Measurements from ENCODE around the gene DGKE. TPM values are rescaled to one million over a fixed set of nuclear protein-coding genes. Genes with fewer than 3 reads are reported as not detected.

DGKE gene
- polyA plus RNA-seq, 4 donors: 0.27 to 2.8 (median 1.3) TPM

GRCh38 chr17:56881685-56882295, 47.8 kb downstream of the DGKE start:
- no peak overlapping the region for H3K27ac ChIP-seq (ENCODE audit: low read depth in 1 of 3, low read length in 2 of 3)
- FAIRE-seq: no peak
- no peaks in the 10 kb centered on the region for H3K27me3 ChIP-seq (ENCODE audit: control insufficient read depth in 3 of 3, insufficient read depth in 3 of 3, low read length in 3 of 3)
- peak in 1 of 2 donors; percentile 32 for DNase-seq
- WGBS, 3 donors: 58 to 80% (median 70%) methylated on average over 3 of the region's 3 CpGs
- H3K9me3 ChIP-seq (ENCODE audit: control insufficient read depth in 2 of 2, insufficient read depth in 1 of 2, low read depth in 1 of 2, low read length in 1 of 2): no peaks in the 10 kb centered on the region
- peaks cover 2 to 8% (median 3%) of the 10 kb centered on the region in 3 donors for H3K4me1 ChIP-seq (ENCODE audit: control insufficient read depth in 3 of 3, insufficient read depth in 2 of 3, low read depth in 1 of 3, low read length in 2 of 3)
- H3K36me3 ChIP-seq (ENCODE audit: control insufficient read depth in 3 of 3, insufficient read depth in 2 of 3, low read depth in 1 of 3, low read length in 3 of 3): peaks cover 0 to 15% (median 0%) of the 10 kb centered on the region in 3 donors
- H3K4me3 ChIP-seq (ENCODE audit: low read depth in 1 of 3, low read length in 3 of 3): no peak overlapping the region

- Histone ChIP-seq H3K4me3 (ENCODE audit: low read depth in 1 of 3, low read length in 3 of 3) (no peak overlapping the region), H3K27me3 (ENCODE audit: control insufficient read depth in 3 of 3, insufficient read depth in 3 of 3, low read length in 3 of 3) (no peaks in the 10 kb centered on the region), H3K27ac (ENCODE audit: low read depth in 1 of 3, low read length in 2 of 3) (no peak overlapping the region), H3K9me3 (ENCODE audit: control insufficient read depth in 2 of 2, insufficient read depth in 1 of 2, low read depth in 1 of 2, low read length in 1 of 2) (peaks cover 3 to 17% of the 10 kb centered on the region in 2 donors), H3K36me3 (ENCODE audit: control insufficient read depth in 3 of 3, insufficient read depth in 2 of 3, low read depth in 1 of 3, low read length in 3 of 3) (peaks cover 2 to 27% (median 2%) of the 10 kb centered on the region in 3 donors), H3K4me1 (ENCODE audit: control insufficient read depth in 3 of 3, insufficient read depth in 2 of 3, low read depth in 1 of 3, low read length in 2 of 3) (peaks cover 2 to 14% (median 5%) of the 10 kb centered on the region in 3 donors)
- FAIRE-seq (no peak), DNase-seq (no peak)
- WGBS, 3 donors: 36 to 53% (median 43%) methylated on average over 1 of the region's 1 CpG
These were observed 49.7 kb downstream of the DGKE start for GRCh38 chr17:56883616-56884015.

GRCh38 chr17:56884483-56885311, 50.7 kb downstream of the DGKE start:
- Histone ChIP-seq H3K4me3 (ENCODE audit: low read depth in 1 of 3, low read length in 3 of 3) (no peak overlapping the region), H3K36me3 (ENCODE audit: control insufficient read depth in 3 of 3, insufficient read depth in 2 of 3, low read depth in 1 of 3, low read length in 3 of 3) (peaks cover 2 to 33% (median 7%) of the 10 kb centered on the region in 3 donors), H3K27ac (ENCODE audit: low read depth in 1 of 3, low read length in 2 of 3) (no peak overlapping the region), H3K9me3 (ENCODE audit: control insufficient read depth in 2 of 2, insufficient read depth in 1 of 2, low read depth in 1 of 2, low read length in 1 of 2) (peaks cover 4 to 18% of the 10 kb centered on the region in 2 donors), H3K4me1 (ENCODE audit: control insufficient read depth in 3 of 3, insufficient read depth in 2 of 3, low read depth in 1 of 3, low read length in 2 of 3) (peaks cover 2 to 14% (median 5%) of the 10 kb centered on the region in 3 donors), H3K27me3 (ENCODE audit: control insufficient read depth in 3 of 3, insufficient read depth in 3 of 3, low read length in 3 of 3) (no peaks in the 10 kb centered on the region)
- WGBS, 3 donors: 77 to 83% (median 82%) methylated on average over 6 of the region's 6 CpGs
- DNase-seq (no peak), FAIRE-seq (no peak)

GRCh38 chr17:56885312-56885657, 51.3 kb downstream of the DGKE start:
- Histone ChIP-seq H3K27me3 (ENCODE audit: control insufficient read depth in 3 of 3, insufficient read depth in 3 of 3, low read length in 3 of 3) (no peaks in the 10 kb centered on the region), H3K36me3 (ENCODE audit: control insufficient read depth in 3 of 3, insufficient read depth in 2 of 3, low read depth in 1 of 3, low read length in 3 of 3) (peaks cover 7 to 38% (median 11%) of the 10 kb centered on the region in 3 donors), H3K9me3 (ENCODE audit: control insufficient read depth in 2 of 2, insufficient read depth in 1 of 2, low read depth in 1 of 2, low read length in 1 of 2) (peaks cover 4 to 18% of the 10 kb centered on the region in 2 donors), H3K4me1 (ENCODE audit: control insufficient read depth in 3 of 3, insufficient read depth in 2 of 3, low read depth in 1 of 3, low read length in 2 of 3) (peaks cover 2 to 14% (median 5%) of the 10 kb centered on the region in 3 donors), H3K4me3 (ENCODE audit: low read depth in 1 of 3, low read length in 3 of 3) (no peak overlapping the region), H3K27ac (ENCODE audit: low read depth in 1 of 3, low read length in 2 of 3) (no peak overlapping the region)
- WGBS, 3 donors: 39 to 48% (median 41%) methylated on average over 2 of the region's 2 CpGs
- no peak for DNase-seq
- no peak for FAIRE-seq

- H3K9me3 ChIP-seq (ENCODE audit: control insufficient read depth in 2 of 2, insufficient read depth in 1 of 2, low read depth in 1 of 2, low read length in 1 of 2): peaks cover 4 to 18% of the 10 kb centered on the region in 2 donors
- H3K27ac ChIP-seq (ENCODE audit: low read depth in 1 of 3, low read length in 2 of 3): peak overlapping the region; percentile 63 to 77 (median 73)
- H3K4me3 ChIP-seq (ENCODE audit: low read depth in 1 of 3, low read length in 3 of 3): no peak overlapping the region
- FAIRE-seq: no peak
- H3K36me3 ChIP-seq (ENCODE audit: control insufficient read depth in 3 of 3, insufficient read depth in 2 of 3, low read depth in 1 of 3, low read length in 3 of 3): peaks cover 9 to 48% (median 22%) of the 10 kb centered on the region in 3 donors
- DNase-seq: peak; percentile 71 to 91
- no peaks in the 10 kb centered on the region for H3K27me3 ChIP-seq (ENCODE audit: control insufficient read depth in 3 of 3, insufficient read depth in 3 of 3, low read length in 3 of 3)
- WGBS, 3 donors: 20 to 64% (median 42%) methylated on average over 2 of the region's 2 CpGs
- peaks cover 2 to 14% (median 5%) of the 10 kb centered on the region in 3 donors for H3K4me1 ChIP-seq (ENCODE audit: control insufficient read depth in 3 of 3, insufficient read depth in 2 of 3, low read depth in 1 of 3, low read length in 2 of 3)
These were observed 52.4 kb downstream of the DGKE start for GRCh38 chr17:56886288-56886731.

- WGBS, 3 donors: 94 to 96% (median 94%) methylated on average over 5 of the region's 5 CpGs
- no peak for DNase-seq
- peaks cover 17 to 56% (median 29%) of the 10 kb centered on the region in 3 donors for H3K36me3 ChIP-seq (ENCODE audit: control insufficient read depth in 3 of 3, insufficient read depth in 2 of 3, low read depth in 1 of 3, low read length in 3 of 3)
- H3K9me3 ChIP-seq (ENCODE audit: control insufficient read depth in 2 of 2, insufficient read depth in 1 of 2, low read depth in 1 of 2, low read length in 1 of 2): peaks cover 4 to 18% of the 10 kb centered on the region in 2 donors
- FAIRE-seq: no peak
- H3K27me3 ChIP-seq (ENCODE audit: control insufficient read depth in 3 of 3, insufficient read depth in 3 of 3, low read length in 3 of 3): no peaks in the 10 kb centered on the region
- H3K4me3 ChIP-seq (ENCODE audit: low read depth in 1 of 3, low read length in 3 of 3): no peak overlapping the region
- H3K27ac ChIP-seq (ENCODE audit: low read depth in 1 of 3, low read length in 2 of 3): peak overlapping the region in 2 of 3 donors; percentile 49 to 77
- H3K4me1 ChIP-seq (ENCODE audit: control insufficient read depth in 3 of 3, insufficient read depth in 2 of 3, low read depth in 1 of 3, low read length in 2 of 3): peaks cover 2 to 14% (median 5%) of the 10 kb centered on the region in 3 donors
These were observed 53.2 kb downstream of the DGKE start for GRCh38 chr17:56887105-56887504.

- Histone ChIP-seq H3K9me3 (ENCODE audit: control insufficient read depth in 2 of 2, insufficient read depth in 1 of 2, low read depth in 1 of 2, low read length in 1 of 2) (peaks cover 4 to 18% of the 10 kb centered on the region in 2 donors), H3K4me1 (ENCODE audit: control insufficient read depth in 3 of 3, insufficient read depth in 2 of 3, low read depth in 1 of 3, low read length in 2 of 3) (peaks cover 2 to 14% (median 5%) of the 10 kb centered on the region in 3 donors), H3K27me3 (ENCODE audit: control insufficient read depth in 3 of 3, insufficient read depth in 3 of 3, low read length in 3 of 3) (no peaks in the 10 kb centered on the region), H3K36me3 (ENCODE audit: control insufficient read depth in 3 of 3, insufficient read depth in 2 of 3, low read depth in 1 of 3, low read length in 3 of 3) (peaks cover 17 to 59% (median 32%) of the 10 kb centered on the region in 3 donors), H3K27ac (ENCODE audit: low read depth in 1 of 3, low read length in 2 of 3) (peak overlapping the region in 1 of 3 donors; percentile 49), H3K4me3 (ENCODE audit: low read depth in 1 of 3, low read length in 3 of 3) (no peak overlapping the region)
- DNase-seq (peak in 1 of 2 donors; percentile 56), FAIRE-seq (no peak)
- WGBS, 3 donors: 94 to 97% (median 97%) methylated on average over 9 of the region's 9 CpGs
These were observed 53.9 kb downstream of the DGKE start for GRCh38 chr17:56887552-56888467.

GRCh38 chr17:56890390-56890789, 56.4 kb downstream of the DGKE start:
- FAIRE-seq (no peak), DNase-seq (no peak)
- H3K27me3 ChIP-seq (ENCODE audit: control insufficient read depth in 3 of 3, insufficient read depth in 3 of 3, low read length in 3 of 3): no peaks in the 10 kb centered on the region
- no peak overlapping the region for H3K27ac ChIP-seq (ENCODE audit: low read depth in 1 of 3, low read length in 2 of 3)
- no peak overlapping the region for H3K4me3 ChIP-seq (ENCODE audit: low read depth in 1 of 3, low read length in 3 of 3)
- 94 to 100% (median 98%) methylated on average over 6 of the region's 6 CpGs for WGBS, 3 donors
- H3K9me3 ChIP-seq (ENCODE audit: control insufficient read depth in 2 of 2, insufficient read depth in 1 of 2, low read depth in 1 of 2, low read length in 1 of 2): peaks cover 4 to 18% of the 10 kb centered on the region in 2 donors
- peaks cover 23 to 75% (median 54%) of the 10 kb centered on the region in 3 donors for H3K36me3 ChIP-seq (ENCODE audit: control insufficient read depth in 3 of 3, insufficient read depth in 2 of 3, low read depth in 1 of 3, low read length in 3 of 3)
- H3K4me1 ChIP-seq (ENCODE audit: control insufficient read depth in 3 of 3, insufficient read depth in 2 of 3, low read depth in 1 of 3, low read length in 2 of 3): peaks cover 2 to 14% (median 5%) of the 10 kb centered on the region in 3 donors
